ENCODE results near the gene KCNK1. TPM values are rescaled to one million over a fixed set of nuclear protein-coding genes. Genes with fewer than 3 reads are reported as not detected.

The KCNK1 gene
- total RNA-seq, 1 donor from 2014 or later: 9.7 TPM

DNA sequence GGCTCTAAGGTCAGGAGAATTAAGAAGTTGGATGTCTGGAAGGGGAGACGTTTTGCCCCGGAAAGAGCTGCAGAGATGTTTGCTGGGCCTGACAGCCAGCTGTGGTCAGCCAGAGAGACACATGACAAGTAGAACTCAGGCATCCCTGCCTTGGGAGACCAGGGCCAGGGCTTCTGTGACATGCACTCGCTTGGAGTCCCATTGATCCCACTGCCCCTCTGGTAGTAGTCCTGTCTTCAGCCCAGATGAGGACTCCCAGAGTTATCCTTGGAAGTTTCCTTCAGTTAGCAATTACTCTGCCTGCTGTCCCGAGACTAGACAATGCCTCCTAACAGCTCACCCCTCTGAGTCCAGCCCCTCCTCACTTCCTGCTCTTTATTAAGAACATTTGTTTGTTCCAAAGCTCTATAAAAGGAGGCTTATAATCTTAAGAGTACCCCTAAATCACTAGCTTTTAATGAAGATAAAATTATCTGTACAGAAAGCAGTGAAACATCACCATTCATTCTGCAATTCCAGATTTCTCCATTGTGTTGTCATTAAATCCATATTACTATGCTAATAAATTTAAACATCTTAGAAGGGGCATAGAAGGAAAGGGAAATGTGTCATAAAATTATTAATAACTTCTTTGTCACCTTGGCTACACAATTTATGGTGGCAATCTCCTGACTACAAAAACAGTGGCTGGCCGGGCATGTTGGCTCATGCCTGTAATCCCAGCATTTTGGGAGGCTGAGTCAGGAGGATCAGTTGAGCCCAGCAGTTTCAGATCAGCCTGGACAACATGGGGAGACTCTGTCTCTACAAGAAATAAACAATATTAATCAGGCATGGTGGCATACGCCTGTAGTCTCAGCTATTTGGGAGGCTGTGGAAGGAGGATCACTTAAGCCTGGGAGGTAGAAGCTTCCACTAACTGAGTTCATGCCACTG lies 94.2 kb downstream of the KCNK1 start:
- no peak for TF ChIP-seq CTCF (IDR thresholded peaks at IDR 0.05)
- no peaks in the 10 kb centered on the region for H3K9me3 ChIP-seq
- H3K36me3 ChIP-seq: no peaks in the 10 kb centered on the region
- no peak overlapping the region for H3K27ac ChIP-seq
- H3K4me1 ChIP-seq: no peaks in the 10 kb centered on the region
- intact Hi-C loops (cut with DNase I): no loop called here
- no peak for ATAC-seq
- H3K4me3 ChIP-seq: no peak overlapping the region
- no peak for DNase-seq
- no peaks in the 10 kb centered on the region for H3K27me3 ChIP-seq (ENCODE audit: low read depth)

GRCh38 chr1:233710031-233710430 lies 96.1 kb downstream of the KCNK1 start:
- Histone ChIP-seq H3K36me3 (no peaks in the 10 kb centered on the region), H3K27me3 (ENCODE audit: low read depth) (no peaks in the 10 kb centered on the region), H3K4me3 (no peak overlapping the region), H3K27ac (no peak overlapping the region), H3K9me3 (no peaks in the 10 kb centered on the region), H3K4me1 (no peaks in the 10 kb centered on the region)
- intact Hi-C loops (cut with DNase I): no loop called here
- ATAC-seq: no peak
- no peak for DNase-seq
- TF ChIP-seq CTCF (IDR thresholded peaks at IDR 0.05): no peak

- no peak overlapping the region for H3K4me3 ChIP-seq
- intact Hi-C loops (cut with DNase I): no loop called here
- no peaks in the 10 kb centered on the region for H3K9me3 ChIP-seq
- no peak for ATAC-seq
- no peaks in the 10 kb centered on the region for H3K4me1 ChIP-seq
- no peak for TF ChIP-seq CTCF (IDR thresholded peaks at IDR 0.05)
- H3K27me3 ChIP-seq (ENCODE audit: low read depth): no peaks in the 10 kb centered on the region
- H3K36me3 ChIP-seq: no peaks in the 10 kb centered on the region
- no peak overlapping the region for H3K27ac ChIP-seq
- DNase-seq: no peak
Observed at GRCh38 chr1:233710507-233710906, 96.6 kb downstream of the KCNK1 start.

GRCh38 chr1:233714631-233715217 lies 100.8 kb downstream of the KCNK1 start:
- Histone ChIP-seq H3K36me3 (no peaks in the 10 kb centered on the region), H3K4me3 (no peak overlapping the region), H3K9me3 (no peaks in the 10 kb centered on the region), H3K27ac (no peak overlapping the region), H3K27me3 (ENCODE audit: low read depth) (no peaks in the 10 kb centered on the region), H3K4me1 (no peaks in the 10 kb centered on the region)
- DNase-seq (no peak), ATAC-seq (peak in 1 of 2 donors; percentile 70)
- intact Hi-C loops (cut with DNase I): no loop called here
- TF ChIP-seq CTCF (IDR thresholded peaks at IDR 0.05): no peak

DNA sequence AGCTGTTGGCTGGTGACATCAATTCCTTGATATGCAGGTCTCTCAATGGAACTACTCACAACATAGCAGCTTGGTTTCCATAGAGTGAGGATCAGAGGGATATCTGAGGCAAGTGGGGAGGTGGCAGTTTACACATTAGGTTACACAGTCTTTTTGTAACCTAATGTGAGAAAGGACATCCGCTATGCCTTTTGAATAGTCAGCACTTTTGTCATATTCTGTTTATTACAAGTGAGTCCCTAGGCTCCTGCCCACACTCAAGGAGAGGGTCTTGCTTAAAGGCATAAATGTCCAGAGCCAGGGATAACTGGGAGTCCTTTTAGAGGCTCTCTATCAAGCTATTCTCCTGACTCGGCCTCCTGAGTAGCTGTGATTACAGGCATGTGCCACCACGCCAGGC lies 104.2 kb downstream of the KCNK1 start:
- Histone ChIP-seq H3K4me1 (no peaks in the 10 kb centered on the region), H3K27me3 (ENCODE audit: low read depth) (no peaks in the 10 kb centered on the region), H3K4me3 (no peak overlapping the region), H3K36me3 (no peaks in the 10 kb centered on the region), H3K9me3 (no peaks in the 10 kb centered on the region), H3K27ac (no peak overlapping the region)
- ATAC-seq (no peak), DNase-seq (no peak)
- intact Hi-C loops (cut with DNase I): no loop called here
- TF ChIP-seq CTCF (IDR thresholded peaks at IDR 0.05): no peak

Measured in lower lobe of right lung (tissue), 2 donors.